ENCODE measurements around the gene CD27.

Gene CD27

DNA sequence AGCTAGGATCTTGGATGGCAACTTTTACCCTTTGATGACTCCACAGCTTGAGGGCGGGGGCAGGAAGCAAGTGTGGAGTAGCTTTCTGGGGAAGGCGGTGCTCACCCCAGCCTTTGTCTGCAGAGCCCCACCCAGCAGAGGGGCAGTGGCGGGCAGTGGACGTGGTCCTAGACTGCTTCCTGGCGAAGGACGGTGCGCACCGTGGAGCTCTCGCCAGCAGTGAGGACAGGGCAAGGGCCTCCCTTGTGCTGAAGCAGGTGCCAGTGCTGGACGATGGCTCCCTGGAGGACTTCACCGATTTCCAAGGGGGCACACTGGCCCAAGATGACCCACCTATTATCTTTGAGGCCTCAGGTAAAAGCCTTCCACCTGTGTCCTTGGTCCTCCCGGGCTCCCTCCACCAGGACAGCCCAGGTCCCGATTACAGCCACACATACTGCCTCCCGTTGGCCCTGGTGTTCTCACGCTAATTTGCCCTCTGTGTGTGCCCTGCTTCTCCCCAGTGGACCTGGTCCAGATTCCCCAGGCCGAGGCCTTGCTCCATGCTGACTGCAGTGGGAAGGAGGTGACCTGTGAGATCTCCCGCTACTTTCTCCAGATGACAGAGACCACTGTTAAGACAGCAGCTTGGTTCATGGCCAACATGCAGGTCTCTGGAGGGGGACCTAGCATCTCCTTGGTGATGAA is 8.3 kb downstream of the CD27 start:
- DNase-seq (ENCODE audit: low read depth), result no peak
- TF ChIP-seq, protein P1, sequence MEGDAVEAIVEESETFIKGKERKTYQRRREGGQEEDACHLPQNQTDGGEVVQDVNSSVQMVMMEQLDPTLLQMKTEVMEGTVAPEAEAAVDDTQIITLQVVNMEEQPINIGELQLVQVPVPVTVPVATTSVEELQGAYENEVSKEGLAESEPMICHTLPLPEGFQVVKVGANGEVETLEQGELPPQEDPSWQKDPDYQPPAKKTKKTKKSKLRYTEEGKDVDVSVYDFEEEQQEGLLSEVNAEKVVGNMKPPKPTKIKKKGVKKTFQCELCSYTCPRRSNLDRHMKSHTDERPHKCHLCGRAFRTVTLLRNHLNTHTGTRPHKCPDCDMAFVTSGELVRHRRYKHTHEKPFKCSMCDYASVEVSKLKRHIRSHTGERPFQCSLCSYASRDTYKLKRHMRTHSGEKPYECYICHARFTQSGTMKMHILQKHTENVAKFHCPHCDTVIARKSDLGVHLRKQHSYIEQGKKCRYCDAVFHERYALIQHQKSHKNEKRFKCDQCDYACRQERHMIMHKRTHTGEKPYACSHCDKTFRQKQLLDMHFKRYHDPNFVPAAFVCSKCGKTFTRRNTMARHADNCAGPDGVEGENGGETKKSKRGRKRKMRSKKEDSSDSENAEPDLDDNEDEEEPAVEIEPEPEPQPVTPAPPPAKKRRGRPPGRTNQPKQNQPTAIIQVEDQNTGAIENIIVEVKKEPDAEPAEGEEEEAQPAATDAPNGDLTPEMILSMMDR (conservative IDR thresholded peaks at IDR 0.05; ENCODE audit: control insufficient read depth, insufficient read depth, low read depth, low read length), result no peak
- H3K4me3 ChIP-seq (ENCODE audit: control insufficient read depth, low read depth, low read length), result no peak overlapping the region

DNA sequence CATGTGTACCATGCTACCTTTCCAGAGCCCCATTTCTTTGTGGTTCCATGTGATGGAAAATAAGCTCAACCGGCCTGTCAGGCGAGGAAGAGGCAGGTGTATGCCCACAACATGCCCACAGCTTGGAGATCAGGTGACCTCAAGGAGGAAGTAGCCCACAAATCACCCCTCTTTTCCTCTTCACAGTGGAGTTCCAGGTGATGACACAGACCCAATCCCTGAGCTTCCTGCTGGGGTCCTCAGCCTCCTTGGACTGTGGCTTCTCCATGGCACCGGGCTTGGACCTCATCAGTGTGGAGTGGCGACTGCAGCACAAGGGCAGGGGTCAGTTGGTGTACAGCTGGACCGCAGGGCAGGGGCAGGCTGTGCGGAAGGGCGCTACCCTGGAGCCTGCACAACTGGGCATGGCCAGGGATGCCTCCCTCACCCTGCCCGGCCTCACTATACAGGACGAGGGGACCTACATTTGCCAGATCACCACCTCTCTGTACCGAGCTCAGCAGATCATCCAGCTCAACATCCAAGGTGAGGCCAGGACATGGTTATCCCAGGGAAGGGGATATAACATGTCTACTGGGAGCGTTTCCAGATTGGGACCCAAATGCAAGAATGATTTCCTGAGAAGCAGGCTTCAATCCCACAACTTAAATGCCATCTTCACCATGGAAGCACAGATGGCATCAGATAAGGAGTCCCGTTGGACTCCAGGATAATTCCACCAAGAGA is 12.6 kb downstream of the CD27 start:
- DNase-seq (ENCODE audit: low read depth), result no peak
- no peak overlapping the region for H3K4me3 ChIP-seq (ENCODE audit: control insufficient read depth, low read depth, low read length)
- TF ChIP-seq, protein P1 (conservative IDR thresholded peaks at IDR 0.05; ENCODE audit: control insufficient read depth, insufficient read depth, low read depth, low read length), result no peak

DNA sequence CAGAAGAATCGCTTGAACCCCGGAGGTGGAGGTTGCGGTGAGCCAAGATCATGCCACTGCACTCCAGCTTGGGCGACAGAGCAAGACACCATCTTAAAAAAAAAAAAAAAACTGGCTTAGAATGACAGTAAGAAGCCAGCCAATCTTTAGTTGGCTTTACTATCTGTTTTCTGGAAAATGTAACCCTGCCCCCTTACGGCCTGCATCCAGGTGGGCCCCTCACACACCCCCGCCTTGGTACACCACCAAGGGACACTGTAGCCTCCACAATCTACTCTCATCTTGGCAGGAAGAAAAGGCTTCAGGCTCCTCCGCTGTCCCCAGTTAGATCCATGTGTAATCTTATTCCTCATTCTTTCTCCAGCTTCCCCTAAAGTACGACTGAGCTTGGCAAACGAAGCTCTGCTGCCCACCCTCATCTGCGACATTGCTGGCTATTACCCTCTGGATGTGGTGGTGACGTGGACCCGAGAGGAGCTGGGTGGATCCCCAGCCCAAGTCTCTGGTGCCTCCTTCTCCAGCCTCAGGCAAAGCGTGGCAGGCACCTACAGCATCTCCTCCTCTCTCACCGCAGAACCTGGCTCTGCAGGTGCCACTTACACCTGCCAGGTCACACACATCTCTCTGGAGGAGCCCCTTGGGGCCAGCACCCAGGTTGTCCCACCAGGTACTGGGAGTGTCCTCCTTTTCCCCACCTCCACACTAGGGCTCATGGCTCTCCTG is 13.7 kb downstream of the CD27 start:
- TF ChIP-seq, protein P1 (conservative IDR thresholded peaks at IDR 0.05; ENCODE audit: control insufficient read depth, insufficient read depth, low read depth, low read length), result no peak
- DNase-seq (ENCODE audit: low read depth), result no peak
- H3K4me3 ChIP-seq (ENCODE audit: control insufficient read depth, low read depth, low read length), result no peak overlapping the region

DNA sequence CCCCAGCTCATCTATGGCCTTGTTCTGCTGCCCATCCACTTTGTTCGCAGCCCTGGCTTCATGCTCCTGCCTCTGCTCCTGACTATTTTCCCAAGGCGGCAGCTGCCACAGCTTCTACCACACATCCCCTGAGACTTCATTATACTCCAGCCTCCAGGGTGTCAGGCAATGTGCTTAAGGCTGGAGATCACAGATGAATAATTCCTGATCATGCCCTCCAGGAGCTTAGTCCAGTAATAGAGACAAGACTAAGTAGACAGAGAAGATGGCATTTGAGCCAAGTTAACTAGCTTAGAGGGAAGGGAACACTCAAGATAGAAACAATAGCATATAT is 14.2 kb downstream of the CD27 start:
- TF ChIP-seq, protein P1 (conservative IDR thresholded peaks at IDR 0.05; ENCODE audit: control insufficient read depth, insufficient read depth, low read depth, low read length), result no peak
- no peak overlapping the region for H3K4me3 ChIP-seq (ENCODE audit: control insufficient read depth, low read depth, low read length)
- DNase-seq (ENCODE audit: low read depth), result no peak

DNA sequence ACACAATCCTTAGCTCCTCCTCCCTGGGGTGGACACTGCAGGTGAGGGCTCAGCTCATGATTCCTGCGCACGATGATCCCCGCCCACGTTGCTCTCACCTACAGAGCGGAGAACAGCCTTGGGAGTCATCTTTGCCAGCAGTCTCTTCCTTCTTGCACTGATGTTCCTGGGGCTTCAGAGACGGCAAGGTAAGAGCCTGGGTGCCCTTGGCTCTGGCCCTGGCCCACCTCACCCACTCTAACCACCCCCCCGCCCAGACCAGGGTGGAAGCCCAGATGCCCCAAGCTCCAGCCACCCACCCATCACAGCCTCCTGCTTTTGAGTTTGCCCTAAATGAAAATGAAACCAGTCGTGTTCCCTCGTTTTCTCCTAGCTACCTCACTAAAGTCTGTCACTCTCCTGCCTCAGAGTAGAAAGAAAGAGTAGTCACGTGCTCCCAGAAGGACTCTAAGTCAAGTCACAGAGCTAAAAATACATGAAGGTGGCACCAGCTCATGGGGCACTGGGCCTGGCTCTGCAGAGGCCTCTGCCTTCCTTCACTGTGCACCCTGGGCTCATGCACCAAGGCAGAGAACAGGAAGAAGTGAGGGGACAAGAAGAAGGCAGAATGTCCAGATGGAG is 16.1 kb downstream of the CD27 start:
- DNase-seq (ENCODE audit: low read depth), result no peak
- no peak overlapping the region for H3K4me3 ChIP-seq (ENCODE audit: control insufficient read depth, low read depth, low read length)
- TF ChIP-seq, protein P1 (conservative IDR thresholded peaks at IDR 0.05; ENCODE audit: control insufficient read depth, insufficient read depth, low read depth, low read length), result no peak

DNA sequence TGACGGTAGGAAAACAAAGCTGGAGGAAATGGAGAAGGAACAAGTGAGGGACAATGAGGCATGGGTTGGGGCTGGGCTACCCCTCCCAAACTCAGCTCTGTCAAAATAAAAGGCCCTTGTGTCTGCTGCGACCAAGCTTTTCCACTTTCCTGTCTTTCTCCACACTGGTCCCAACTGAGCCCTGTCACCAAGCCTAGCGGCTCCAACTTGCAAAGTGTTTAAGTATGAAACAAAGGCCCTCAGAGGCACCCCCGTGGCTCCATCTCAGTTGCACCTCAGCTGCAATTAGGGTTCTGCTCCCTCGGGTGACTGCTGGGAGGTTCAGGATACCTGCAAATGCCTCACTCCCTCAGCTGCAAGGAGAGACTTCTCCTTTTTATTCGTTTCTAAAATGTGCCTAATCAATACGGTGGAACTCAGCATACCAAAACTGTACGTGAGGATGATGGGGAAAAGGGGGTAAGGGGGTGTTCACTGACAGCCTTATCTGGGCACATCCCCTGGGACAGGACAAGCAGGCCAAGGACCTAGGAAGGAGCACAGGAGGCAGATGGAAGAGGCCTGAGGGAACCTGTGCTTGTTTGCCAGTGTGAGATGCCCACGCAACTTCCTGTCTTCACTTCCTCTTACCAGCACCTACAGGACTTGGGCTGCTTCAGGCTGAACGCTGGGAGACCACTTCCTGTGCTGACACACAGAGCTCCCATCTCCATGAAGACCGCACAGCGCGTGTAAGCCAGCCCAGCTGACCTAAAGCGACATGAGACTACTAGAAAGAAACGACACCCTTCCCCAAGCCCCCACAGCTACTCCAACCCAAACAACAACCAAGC is 16.9 kb downstream of the CD27 start:
- DNase-seq (ENCODE audit: low read depth), result no peak
- no peak overlapping the region for H3K4me3 ChIP-seq (ENCODE audit: control insufficient read depth, low read depth, low read length)
- TF ChIP-seq, protein P1 (conservative IDR thresholded peaks at IDR 0.05; ENCODE audit: control insufficient read depth, insufficient read depth, low read depth, low read length), result no peak
